GM19372 (cell line): ENCODE data around the gene LIN54.
"Not testable (repeated sequence)": the region's sequence is repeated elsewhere in the genome, so short reads cannot be mapped to it uniquely, and the experiment has no call there.

Source experiments
- ATAC-seq: cut with Tn5 transposase; IDR thresholded peaks from one replicate; pipeline ENCODE4 v1.9.1; 2021; ENCODE audit warnings: mild to moderate bottlenecking, low read depth, moderate library complexity; ENCODE audit not compliant: unreplicated experiment

LIN54 gene

GRCh38 chr4:83012687-83013419 lies 2.2 kb upstream of the LIN54 start:
- peak; percentile 78 for ATAC-seq

- ATAC-seq = peak; percentile 7
These were observed 1.6 kb upstream of the LIN54 start for GRCh38 chr4:83012200-83012686.

- no peak for ATAC-seq
These were observed 1.1 kb upstream of the LIN54 start for GRCh38 chr4:83011689-83012199.

- no peak for ATAC-seq
These were observed 507 bp downstream of the LIN54 start for GRCh38 chr4:83010111-83010521.

- no peak for ATAC-seq
These were observed 1.1 kb downstream of the LIN54 start for GRCh38 chr4:83009529-83009928.

GRCh38 chr4:83003044-83003791 lies 7.4 kb downstream of the LIN54 start:
- ATAC-seq = not testable (repeated sequence)

GRCh38 chr4:83002329-83002728 lies 8.3 kb downstream of the LIN54 start:
- no peak for ATAC-seq

GRCh38 chr4:82998898-82999297 lies 11.7 kb downstream of the LIN54 start:
- no peak for ATAC-seq

GRCh38 chr4:82994834-82995233 lies 15.8 kb downstream of the LIN54 start:
- no peak for ATAC-seq

- ATAC-seq = peak; percentile 93
These were observed 20.8 kb downstream of the LIN54 start for GRCh38 chr4:82989575-82990429.

- no peak for ATAC-seq
These were observed 22.2 kb downstream of the LIN54 start for GRCh38 chr4:82988323-82988832.

GRCh38 chr4:82987519-82987918 lies 23.1 kb downstream of the LIN54 start:
- not testable (repeated sequence) for ATAC-seq

GRCh38 chr4:82984459-82984858 lies 26.2 kb downstream of the LIN54 start:
- ATAC-seq = no peak

GRCh38 chr4:82983444-82983843 lies 27.2 kb downstream of the LIN54 start:
- no peak for ATAC-seq

- no peak for ATAC-seq
These were observed 29.5 kb downstream of the LIN54 start for GRCh38 chr4:82981138-82981537.

GRCh38 chr4:82975792-82976191 lies 34.8 kb downstream of the LIN54 start:
- no peak for ATAC-seq

GRCh38 chr4:82969414-82969813 lies 41.2 kb downstream of the LIN54 start:
- ATAC-seq = no peak

- ATAC-seq = no peak
These were observed 41.7 kb downstream of the LIN54 start for GRCh38 chr4:82968972-82969371.

GRCh38 chr4:82965763-82966162 lies 44.9 kb downstream of the LIN54 start:
- no peak for ATAC-seq

- ATAC-seq = no peak
These were observed 53.6 kb downstream of the LIN54 start for GRCh38 chr4:82957045-82957444.
